Sigmoid colon (tissue), 4 donors: ENCODE data around the gene PTPRT.

ENCODE experiments used
- CTCF ChIP-seq, 4 experiments: fragments of 450-650 bp in 3 of 4; fragments of 200-600 bp in 1 of 4; IDR thresholded peaks; one replicate each; pipeline ENCODE4 v1.5.1; 2016 to 2019; ENCODE audit warnings: antibody characterized with exemption in 4 of 4, mild to moderate bottlenecking in 3 of 4, moderate library complexity in 2 of 4
- EP300 ChIP-seq, 4 donors: sonication (generic); formaldehyde crosslinking; IDR thresholded peaks; one replicate each; pipeline ENCODE4 v1.6.1; 2017; ENCODE audit warnings: antibody characterized with exemption in 4 of 4

GRCh38 chr20:42744756-42745465 lies 444.8 kb downstream of the PTPRT start:
- TF ChIP-seq EP300 (IDR thresholded peaks at IDR 0.05) (no peak), CTCF (IDR thresholded peaks at IDR 0.05) (no peak)
